ENCODE measurements around the gene HNRNPUL2.

Gene HNRNPUL2

GRCh38 chr11:62667460-62667859 lies 59.8 kb downstream of the HNRNPUL2 start:
- no peak for DNase-seq (ENCODE audit: low read depth in 2 of 2)

GRCh38 chr11:62666259-62666926 lies 60.9 kb downstream of the HNRNPUL2 start:
- no peak for DNase-seq (ENCODE audit: low read depth in 2 of 2)

- DNase-seq (ENCODE audit: low read depth in 2 of 2) = peak in 1 of 2 donors; percentile 53
Observed at GRCh38 chr11:62665599-62666258, 61.5 kb downstream of the HNRNPUL2 start.

GRCh38 chr11:62665075-62665598 lies 62.1 kb downstream of the HNRNPUL2 start, which contains the start of the genes C11orf98 and CSKMT:
Gene C11orf98 (minus strand): TSS chr11:62665210. CDS start chr11:62665169, 41 bp downstream.
Gene CSKMT (plus strand): TSS chr11:62665312. CDS start chr11:62665880, 568 bp downstream.
- peak; percentile 92 to 93 for DNase-seq (ENCODE audit: low read depth in 2 of 2)

- peak in 1 of 2 donors; percentile 42 for DNase-seq (ENCODE audit: low read depth in 2 of 2)
Observed at GRCh38 chr11:62664405-62665074, 62.7 kb downstream of the HNRNPUL2 start.
